HG03521 (cell line): ENCODE measurements around the gene NDC1.
"Not testable (repeated sequence)": the region's sequence is repeated elsewhere in the genome, so short reads cannot be mapped to it uniquely, and the experiment has no call there.

Experiments used
- ATAC-seq: cut with Tn5 transposase; IDR thresholded peaks from one replicate; pipeline ENCODE4 v1.9.1; 2021; ENCODE audit warnings: mild to moderate bottlenecking, moderate library complexity; ENCODE audit not compliant: unreplicated experiment

Gene NDC1

GRCh38 chr1:53766831-53767405 lies 71.2 kb downstream of the NDC1 start:
- no peak for ATAC-seq

DNA sequence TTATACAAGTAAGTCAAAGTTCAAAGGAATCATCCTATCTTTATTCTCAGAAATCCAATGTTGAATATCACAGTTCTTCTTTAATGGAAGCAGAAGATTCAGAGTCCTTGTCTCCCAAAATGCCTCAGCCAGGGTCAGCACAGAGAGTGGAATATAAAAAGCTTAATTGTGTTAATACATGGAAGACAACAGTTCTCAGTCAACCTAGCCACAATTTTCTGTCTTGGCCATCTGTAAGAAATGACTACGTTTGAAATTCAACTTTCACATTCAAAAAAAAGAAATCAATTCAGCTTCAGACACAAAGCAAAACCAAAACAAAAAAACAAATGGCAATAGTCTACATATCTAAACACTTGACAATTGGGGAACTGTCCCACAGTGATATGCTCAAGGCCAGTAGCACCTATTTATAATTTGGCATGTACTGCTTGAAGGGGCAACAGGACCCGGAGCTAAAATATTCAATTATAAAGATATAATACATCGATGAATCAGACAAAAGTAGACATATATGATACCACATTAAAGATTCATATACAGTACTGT lies 71.8 kb downstream of the NDC1 start:
- no peak for ATAC-seq

DNA sequence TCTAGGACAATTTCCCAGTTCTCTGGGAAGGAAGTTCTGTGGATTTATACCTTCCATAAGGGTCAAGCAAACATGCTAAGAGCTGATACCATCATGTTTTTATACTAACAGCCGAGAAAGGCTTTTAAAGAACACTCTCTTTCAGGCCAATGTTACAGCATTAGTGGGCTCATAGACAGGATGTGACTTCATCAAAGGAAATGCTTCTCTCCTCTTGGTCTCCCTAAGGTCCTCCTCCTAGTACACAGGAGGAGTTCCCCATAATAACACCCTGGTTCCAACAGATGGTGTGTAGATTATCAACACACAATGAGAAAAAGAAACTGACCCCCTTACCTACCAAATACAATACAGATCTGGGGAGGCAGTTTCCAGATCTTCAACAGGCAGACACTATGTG lies 72.4 kb downstream of the NDC1 start:
- ATAC-seq, result no peak

GRCh38 chr1:53763911-53764310 lies 74.2 kb downstream of the NDC1 start:
- ATAC-seq, result no peak

DNA sequence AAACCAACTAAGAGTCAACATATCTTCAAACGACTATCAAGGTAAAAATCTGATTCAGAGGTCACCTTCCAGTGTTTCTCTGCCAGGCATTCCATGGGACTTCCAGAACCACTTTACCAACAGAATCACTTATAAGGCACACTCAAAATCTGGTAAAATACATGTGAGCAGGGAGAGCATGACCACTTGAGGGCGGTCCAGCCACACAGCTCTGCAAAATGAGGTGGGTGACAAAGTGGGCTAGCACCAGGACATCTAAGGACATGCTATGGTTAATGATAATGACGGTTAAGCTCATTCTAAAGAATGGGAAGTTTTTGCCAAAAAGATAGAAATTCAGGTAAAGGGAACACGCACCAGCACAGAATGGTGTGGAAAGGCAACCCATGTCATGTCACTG lies 74.6 kb downstream of the NDC1 start:
- no peak for ATAC-seq

DNA sequence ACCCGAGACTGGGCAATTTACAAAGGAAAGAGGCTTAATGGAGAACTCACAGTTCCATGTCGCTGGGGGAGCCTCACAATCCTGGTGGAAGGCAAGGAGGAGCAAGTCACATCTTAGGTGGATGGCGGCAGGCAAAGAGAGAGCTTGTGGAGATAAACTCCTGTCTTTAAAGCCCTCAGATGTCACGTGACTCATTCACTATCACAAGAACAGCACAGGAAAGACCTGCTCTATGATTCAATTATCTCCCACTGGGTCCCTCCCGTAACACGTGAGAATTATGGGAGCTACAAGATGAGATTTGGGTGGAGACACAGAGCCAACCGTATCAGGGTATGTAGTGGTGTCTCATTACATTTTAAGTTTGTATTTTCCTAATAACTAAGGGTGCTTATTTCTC lies 77.6 kb downstream of the NDC1 start:
- ATAC-seq, result not testable (repeated sequence)

GRCh38 chr1:53755874-53756273 lies 82.2 kb downstream of the NDC1 start:
- no peak for ATAC-seq

DNA sequence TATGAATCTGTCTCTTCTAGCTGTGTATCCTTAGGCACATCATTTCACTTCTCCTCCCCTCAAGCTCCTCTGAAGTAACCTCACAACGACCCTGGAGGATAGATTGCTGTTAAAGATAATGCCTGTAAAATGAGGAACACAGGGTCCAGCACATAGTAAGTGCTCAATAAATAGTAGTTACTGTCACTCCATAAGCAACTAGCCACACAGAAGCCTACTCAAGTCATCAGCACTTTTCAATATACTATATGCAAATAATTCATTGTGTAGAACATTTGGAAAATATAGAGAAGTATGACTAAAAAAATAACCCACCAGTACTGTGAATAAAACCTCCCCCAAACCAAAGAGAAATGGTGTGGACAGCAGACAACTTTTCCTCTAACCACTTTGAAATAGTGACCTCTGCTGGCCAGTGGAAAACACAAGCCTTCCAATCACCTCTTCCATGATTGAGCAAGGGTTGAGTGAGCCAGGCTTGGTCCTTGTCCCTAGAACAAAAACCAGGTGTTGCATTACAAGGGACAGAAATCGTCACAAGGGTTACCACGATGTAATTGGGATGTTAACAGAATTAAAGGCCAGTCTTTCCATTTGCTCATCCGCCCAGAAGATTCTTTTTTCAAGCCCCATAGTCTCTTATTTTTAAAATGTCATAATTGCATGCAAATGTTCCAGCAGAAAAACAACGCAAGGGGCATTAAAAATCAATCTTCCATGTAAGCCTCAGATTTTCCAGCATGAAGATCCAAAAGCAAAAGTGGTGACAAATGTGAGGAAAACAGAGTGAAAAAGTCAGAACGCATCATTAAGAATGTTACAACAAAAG lies 83.4 kb downstream of the NDC1 start:
- no peak for ATAC-seq

DNA sequence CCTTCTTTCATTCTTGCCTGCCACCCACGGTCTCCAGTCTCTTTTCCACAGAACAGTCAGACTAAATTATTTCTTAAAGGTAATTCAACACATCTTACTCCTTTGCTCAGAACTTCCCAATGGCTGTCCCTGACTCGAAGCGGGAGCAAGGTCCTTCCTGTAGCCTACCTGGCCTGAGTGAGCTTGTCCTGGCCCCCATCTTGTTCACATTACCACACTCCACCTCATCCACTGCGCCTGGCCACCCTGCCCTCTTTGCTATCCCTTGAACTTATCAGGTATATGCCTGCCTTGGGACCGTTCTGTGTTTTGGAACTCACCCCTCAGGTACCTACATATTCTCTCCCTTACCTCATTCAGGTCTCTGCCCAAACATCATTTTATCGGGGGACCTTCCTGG lies 85.8 kb downstream of the NDC1 start:
- no peak for ATAC-seq

- no peak for ATAC-seq
These were observed 90.3 kb downstream of the NDC1 start for GRCh38 chr1:53747841-53748240.

- no peak for ATAC-seq
These were observed 97.4 kb downstream of the NDC1 start for GRCh38 chr1:53740621-53741105.

GRCh38 chr1:53739109-53739681 lies 98.9 kb downstream of the NDC1 start, which contains the start of gene GLIS1:
TSS of gene GLIS1 (minus strand) at chr1:53739164. CDS start at chr1:53738064, 1,100 bp downstream.
- peak; percentile 92 for ATAC-seq

DNA sequence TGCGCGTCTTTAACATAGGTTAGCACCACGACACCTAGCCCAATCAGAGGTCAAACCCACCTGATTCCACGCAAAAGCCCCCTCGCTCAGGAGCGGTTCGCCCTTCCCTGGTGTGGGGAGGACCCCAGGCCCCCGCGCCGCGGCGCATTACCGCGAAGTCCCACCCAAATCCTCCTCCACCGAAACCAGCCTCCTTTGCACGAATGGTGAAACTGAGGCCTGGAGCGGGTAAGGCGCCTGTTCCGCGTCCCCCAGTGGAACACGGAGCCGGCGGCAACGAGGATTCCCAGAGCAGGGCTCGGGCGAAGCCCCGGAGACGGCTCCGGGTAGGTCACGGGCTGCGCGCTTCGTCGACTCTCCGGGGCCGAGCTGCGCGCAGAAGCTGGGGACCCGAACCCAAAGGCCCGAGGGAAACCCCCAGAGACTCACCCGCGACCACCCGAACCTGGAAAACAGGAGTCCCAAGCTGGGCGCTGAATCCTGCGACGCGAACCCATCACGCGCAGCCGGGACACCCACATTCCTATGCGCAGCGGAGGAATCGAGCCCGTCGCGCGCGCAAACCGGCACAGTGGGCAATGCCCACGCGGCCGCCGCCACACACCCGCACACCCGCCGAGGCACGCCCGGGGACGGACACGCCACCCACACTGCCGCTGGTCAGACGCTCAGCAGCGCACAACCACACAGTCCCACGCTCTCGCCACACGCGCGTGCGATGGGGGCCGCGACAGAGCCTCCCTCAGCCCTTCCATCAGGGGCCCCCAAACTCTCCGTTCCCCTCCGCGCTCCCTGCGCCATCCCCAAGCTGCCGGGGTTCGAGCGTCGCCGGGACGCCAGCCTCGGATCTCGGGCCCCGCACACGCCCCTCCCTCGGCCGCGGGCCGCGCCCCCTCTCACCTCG lies 99.6 kb downstream of the NDC1 start:
- ATAC-seq, result peak; percentile 11

- no peak for ATAC-seq
These were observed 100.4 kb downstream of the NDC1 start for GRCh38 chr1:53737648-53738204.

DNA sequence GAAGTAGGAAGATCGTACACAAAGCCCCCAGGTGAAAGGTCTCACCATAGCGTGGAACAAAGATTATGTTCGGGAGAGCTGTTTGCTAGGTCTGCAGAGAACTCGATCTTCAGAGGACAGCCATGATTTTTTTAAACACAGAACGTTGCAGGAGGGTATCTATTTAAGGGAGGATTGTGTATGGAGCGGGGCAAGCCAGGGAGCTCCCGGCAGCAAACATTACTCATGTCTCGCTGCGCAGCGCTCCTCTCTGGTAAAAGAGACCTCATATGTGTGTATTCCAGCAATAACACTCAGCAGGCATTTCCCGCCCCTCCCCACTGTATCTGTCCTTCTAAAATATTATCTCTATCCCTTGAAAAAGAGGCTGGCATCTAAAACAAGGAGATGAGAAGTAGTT lies 101.8 kb downstream of the NDC1 start:
- ATAC-seq, result no peak

DNA sequence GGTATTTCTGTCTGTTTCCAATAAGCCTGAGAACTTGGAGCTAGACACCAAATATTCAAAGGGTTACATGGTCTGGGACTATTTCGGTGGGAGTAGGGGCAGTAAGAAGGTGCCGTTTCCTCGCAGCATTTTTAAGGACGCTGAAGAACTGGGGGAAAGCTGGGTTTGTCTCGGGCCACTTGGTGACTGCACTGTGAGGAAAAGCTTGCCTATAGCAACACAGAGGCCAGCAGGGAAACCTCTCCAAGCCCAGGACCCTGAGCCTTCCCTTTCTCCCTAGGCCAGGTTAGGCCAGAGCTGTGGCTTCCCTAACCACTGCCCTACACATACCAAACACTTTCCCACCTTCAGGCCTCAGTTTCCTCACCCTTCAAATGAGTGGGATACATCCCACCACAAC lies 102.4 kb downstream of the NDC1 start:
- no peak for ATAC-seq

DNA sequence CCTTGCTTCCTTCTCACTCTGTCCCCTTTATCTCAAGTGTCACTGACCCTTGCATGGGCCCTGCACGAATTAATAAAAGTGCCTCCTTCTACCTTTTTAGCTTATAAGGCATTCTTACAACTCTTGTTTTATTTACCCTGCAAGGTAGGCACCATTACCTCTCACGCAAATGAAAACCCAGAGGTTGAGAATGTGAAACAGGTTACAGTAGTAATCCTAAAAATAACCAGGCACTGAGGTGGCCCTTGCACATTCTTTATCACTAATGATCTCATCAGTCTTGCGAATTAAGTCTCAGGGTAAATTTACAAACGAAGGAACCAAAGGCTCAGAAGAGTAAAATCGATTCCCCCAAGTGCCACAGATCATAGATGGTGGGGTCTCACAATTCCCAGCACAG lies 102.8 kb downstream of the NDC1 start:
- no peak for ATAC-seq

GRCh38 chr1:53734650-53735211 lies 103.4 kb downstream of the NDC1 start:
- ATAC-seq, result no peak

GRCh38 chr1:53733975-53734649 lies 104.0 kb downstream of the NDC1 start:
- no peak for ATAC-seq
